CD4-positive, alpha-beta T cell treated with Interleukin-15 for 1 hour (primary cell): ENCODE measurements around the gene WASF3.
"Not testable (repeated sequence)": the region's sequence is repeated elsewhere in the genome, so short reads cannot be mapped to it uniquely, and the experiment has no call there.

Source experiments
- DNase-seq: peaks from one replicate; pipeline ENCODE4 v3.0.0-alpha.2; 2020

WASF3 gene

DNA sequence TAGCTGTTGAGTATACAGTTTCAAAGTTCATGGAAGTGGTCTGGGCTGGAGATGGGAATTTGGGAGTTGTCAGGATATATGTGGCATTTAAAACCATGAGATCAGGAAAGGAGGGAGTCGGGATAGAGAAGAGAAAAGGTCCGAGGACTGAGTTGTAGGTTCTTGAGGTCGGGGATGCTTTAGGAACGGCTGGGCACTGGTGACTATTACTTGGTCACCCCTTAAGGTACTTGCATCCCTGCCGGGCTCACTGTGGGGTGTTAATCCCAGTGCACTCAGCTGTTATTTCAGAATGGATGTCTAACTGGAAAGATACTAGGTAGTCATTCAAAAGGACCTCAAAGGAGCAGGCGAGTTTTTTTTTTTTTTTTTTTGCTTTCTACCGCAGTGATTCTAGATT, 34.2 kb downstream of the WASF3 start:
- no peak for DNase-seq

DNA sequence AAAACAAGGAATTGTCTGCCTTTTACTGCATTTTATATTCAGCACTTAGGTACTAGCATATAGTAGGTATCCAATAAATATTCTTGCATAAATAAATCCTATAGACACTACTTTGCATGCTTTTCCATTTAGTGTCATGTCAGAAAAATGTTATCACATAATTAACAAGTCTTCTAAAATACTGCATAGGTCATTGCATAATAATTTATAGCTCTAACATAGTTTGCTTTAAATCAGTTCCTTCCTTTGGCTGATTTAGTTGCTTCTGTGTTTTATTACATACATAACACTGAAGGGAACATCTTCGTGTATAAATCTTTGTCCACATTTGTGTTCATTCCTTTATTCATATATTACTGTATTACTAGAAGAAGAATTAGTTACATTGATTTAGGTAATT, 36.2 kb downstream of the WASF3 start:
- DNase-seq, result no peak

DNA sequence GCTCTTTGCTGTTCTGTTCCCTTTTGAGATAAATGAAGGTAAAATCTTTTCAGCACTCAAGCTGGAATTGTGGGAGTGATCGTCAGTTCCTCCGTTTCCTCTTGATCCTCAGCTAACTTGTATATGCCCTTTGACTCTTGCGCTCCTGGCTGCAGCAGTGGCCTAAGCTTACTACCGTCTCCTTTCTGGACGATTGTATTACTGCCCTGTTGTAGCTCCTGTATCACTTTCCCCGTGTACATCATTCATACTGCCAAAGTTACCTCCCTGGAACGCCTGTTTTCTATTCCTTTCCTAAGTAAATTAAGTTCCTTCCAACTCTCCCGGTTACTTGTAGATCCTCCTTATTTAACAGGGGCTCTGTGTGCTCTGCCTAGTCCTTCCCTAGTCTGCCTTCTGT, 36.9 kb downstream of the WASF3 start:
- DNase-seq, result no peak

DNA sequence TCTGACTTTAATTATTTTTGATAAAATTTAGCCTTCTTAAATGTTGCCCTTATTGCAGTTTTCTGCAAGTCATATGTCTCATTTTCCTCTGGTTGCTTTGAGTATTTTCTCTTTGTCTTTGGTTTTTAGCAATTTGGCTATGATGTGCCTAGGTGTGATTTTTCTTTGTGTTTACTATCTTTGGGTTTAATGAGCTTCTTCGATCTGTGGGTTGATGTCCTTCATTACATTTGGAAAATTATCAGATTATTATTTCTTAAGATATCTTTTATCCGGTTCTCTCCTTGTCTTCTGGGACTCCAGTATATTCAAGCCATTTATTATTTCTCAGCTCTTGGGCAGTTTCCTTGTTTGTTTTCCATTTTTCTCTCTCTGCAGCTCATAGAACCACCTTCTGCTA, 39.0 kb downstream of the WASF3 start:
- no peak for DNase-seq

DNA sequence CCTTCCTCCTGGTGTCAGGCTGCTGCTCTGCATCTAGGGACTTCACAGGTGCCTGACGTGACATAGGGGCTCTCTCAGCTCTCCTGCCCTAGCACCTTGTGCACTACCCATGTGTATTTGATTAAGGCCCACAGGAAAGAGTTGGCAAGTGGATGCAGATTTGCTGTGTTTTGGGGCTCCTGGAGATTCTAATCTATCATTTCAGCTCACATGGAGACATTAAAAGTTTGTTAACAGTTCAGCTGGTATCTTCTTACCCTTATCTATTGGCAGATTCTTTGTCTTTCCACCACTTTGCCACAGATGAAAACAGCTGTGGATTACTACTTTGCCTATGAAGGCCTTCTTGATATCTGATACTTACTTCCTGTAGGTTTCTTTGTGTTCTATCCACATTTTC, 41.9 kb downstream of the WASF3 start:
- DNase-seq, result no peak

DNA sequence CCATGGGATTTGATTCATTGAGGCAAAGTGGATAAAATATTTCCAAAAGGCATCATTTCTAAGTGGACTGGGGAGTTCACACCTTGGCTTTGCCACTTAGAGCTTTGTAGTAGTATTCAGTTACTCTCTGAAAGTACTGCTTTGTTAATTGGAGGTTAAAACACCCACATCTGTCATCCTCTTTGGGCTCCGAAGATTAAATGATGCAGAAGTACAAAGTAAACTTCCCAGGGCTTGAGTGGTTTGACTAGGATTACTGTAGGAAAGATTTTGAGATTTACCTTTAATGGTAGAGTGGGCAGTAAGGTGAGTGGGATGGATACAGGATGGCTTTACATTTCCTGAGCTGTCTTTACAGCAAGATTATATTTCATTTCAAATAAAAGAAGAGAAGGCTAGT, 42.4 kb downstream of the WASF3 start:
- no peak for DNase-seq

DNA sequence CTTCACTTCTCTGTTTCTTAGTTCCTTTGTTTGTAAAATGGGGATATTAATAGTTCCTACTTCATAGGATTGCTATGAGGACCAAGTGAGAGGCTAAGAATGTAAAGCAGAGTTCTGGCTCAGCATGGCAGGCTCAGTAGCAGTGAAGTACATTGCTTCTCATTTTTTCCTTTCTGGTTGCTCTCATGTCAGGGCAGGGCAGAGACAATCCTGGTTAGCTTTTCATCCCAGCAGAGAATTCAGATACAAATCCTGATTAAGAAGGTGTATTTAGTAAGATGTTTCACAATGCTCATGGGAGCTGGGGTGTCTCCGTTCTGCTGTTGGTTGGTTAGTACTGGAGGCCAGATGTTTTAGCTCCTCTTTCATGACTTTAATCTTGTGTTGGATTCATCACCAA, 42.9 kb downstream of the WASF3 start:
- DNase-seq, result no peak

DNA sequence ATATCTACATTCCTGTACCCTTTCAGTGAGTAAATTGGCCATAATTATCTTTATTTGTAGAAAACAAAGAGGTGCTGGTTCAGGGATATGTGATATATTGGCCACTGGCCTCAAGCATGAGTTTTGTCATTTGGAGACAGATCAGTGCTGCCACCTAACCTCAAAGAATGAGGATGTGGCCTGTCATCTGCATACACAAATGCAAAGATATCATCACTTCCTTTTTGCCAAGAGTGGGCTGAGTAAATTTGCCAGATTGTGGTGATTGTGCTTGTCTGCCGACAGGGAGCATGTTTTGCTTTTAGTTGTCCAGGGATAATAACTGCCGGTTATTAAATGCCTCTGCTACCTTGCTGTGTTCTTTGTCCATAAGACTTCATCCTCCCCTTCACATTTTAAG, 44.2 kb downstream of the WASF3 start:
- no peak for DNase-seq

DNA sequence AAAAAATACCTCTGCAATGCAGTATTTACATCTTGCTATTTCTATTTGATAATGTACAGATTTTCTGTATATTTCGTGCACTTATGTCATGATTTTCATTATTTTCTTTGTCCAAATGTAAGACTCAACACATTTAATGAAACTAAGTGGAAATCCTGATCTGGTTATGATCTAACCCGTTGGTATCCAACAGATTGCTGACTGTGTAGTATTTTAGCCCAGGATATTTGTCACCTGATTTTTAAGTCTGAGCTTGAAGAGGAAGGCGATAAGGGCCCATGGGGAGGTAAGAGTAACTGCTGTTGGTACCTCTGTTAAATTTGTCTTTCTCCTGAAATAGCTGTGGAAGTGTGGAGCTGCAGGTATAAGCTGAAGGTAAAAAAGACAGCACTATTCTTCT, 45.3 kb downstream of the WASF3 start:
- no peak for DNase-seq

DNA sequence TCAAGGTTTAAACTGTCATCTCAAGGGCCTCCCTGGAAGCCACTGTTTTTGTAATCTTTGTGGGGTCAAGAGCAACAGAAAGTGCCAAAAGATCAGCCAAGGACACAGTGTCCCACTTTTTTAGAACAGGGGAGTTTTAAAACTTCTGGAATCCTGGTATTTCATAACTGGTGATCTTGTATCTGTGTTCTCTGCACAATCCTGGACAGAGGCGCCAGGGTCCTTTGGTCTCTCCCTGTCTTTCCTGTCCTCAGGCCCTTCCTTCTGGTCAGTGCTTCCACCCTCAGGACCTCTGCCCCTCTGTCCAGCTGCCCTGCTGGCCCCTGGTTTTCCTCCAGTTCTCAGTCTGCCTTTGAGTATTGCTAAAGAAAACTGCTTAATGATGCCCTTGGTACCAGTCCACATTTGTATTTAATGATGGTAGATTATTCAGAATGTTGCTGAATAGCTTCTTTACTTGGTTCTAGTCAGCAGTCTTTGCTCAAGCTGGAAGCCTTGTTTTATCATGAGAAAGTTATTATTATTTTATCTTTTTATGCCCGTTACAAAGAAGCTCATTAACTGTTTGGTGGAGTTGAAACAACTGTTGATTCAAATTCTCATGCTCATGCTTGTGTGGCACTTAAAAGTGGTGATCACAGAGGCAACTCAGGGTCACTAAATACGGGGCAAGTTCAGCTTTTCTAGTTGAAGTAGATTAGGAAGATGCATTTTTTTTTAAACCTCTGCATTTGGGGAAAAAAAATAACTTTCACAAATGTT, 47.5 kb downstream of the WASF3 start:
- no peak for DNase-seq

DNA sequence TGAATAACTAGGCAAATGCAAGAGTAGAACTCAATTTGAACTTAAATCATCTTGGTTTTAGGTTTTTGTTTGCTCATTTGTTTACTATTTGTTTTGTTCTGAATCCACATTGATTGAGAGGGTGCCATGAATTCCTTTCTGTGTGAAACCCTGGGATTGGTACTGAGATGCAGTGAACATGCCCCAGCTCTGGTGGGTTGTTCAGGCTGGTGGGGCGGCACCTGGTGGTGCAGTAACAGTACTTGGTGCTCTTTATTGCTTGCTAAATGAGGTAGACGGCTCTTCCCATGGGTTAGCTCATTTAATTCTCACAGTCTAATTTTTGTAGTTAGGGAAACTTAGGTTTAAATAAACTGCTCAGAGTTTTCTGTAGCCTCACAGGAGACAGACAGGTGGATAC, 48.4 kb downstream of the WASF3 start:
- no peak for DNase-seq

DNA sequence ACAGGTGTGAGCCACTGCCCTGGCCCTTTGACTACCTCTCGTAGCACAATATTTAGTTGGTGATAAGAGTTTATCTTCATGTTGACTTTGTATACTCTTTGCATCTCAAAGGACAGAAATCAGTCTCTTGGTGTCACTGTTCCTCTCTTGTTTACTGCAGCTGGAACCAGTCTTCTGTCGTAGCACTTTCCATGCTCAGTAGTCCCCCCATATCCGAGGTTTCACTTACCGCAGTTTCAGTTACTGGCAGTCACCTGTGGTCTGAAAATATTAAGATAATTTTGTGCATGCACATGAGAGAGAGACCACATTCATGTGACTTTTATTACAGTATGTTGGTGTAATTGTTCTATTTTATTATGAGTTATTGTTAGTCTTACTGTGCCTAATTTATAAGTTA, 49.1 kb downstream of the WASF3 start:
- no peak for DNase-seq

DNA sequence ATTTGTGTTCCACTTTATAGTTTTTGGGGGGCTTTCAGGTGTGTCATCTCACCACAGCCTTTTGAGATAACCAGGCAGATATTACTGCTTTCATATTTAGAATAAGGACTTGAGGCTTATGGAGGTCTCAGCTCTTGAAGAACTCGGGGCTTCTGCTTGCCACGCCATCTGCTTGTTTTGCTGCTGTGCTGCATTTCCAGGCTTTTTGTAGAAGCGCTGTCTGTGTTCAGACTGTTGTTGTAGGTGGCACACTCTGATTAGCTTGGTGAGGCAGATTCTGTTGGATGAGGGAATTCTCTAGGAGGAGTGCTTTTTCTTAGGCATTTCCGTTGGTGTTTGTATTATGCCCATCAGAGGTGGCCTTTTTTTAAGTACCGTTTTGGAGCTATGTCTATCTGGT, 57.2 kb downstream of the WASF3 start:
- DNase-seq, result no peak

DNA sequence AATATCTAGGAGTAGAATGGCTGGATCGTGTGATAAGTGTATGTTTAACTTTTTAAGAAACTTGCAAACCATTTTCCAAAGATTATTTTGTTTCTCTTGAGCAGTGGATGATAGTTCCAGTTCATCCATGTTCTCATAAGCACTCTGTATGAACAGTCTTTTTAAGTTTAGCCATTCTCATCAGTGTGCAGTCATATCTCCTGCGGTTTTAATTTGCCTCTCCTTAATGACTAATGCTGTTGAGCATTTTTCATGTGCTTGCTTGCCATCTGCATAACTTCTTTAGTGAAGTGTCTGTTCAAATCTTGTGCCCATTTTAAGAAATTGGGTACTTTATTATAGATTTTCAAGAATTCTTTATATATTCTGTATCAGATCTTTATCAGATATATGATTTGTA, 58.6 kb downstream of the WASF3 start:
- DNase-seq, result no peak

DNA sequence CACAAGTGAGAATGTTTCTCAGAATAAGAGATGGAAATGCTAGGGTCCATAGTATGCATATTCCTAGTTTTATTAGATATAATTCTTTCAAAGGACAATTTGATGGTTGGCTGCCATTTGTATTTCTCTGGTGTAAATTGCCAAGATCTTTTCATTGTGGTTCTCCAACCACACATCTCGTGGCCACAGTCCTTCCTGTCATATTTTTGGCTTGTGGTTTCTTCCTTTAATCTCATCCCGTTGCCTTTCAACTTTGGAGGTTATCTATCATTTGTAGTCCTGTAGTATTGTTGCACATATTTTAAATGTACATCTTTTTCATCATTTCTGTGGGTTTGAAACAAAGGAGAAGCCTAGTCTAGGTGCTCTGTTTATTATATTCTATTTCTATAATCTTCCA, 61.2 kb downstream of the WASF3 start:
- no peak for DNase-seq

DNA sequence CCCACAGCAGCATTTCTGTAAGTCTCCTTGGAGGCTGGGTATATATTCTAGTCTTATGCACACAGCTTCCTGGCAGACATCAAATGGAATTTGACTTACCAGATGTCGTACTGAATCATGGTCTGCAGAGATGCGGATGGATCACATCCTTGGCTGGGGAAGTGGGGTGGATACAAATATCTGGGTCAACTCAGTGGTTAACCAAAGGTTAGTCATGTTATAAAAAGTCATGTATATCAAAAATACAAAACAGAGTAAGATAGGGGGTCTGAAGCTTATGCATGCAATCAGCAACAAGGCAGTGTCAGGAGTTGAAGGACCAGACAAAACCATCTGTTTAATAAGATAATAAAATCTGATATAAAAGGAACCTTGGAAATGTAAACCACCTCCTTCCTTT, 61.9 kb downstream of the WASF3 start:
- no peak for DNase-seq

DNA sequence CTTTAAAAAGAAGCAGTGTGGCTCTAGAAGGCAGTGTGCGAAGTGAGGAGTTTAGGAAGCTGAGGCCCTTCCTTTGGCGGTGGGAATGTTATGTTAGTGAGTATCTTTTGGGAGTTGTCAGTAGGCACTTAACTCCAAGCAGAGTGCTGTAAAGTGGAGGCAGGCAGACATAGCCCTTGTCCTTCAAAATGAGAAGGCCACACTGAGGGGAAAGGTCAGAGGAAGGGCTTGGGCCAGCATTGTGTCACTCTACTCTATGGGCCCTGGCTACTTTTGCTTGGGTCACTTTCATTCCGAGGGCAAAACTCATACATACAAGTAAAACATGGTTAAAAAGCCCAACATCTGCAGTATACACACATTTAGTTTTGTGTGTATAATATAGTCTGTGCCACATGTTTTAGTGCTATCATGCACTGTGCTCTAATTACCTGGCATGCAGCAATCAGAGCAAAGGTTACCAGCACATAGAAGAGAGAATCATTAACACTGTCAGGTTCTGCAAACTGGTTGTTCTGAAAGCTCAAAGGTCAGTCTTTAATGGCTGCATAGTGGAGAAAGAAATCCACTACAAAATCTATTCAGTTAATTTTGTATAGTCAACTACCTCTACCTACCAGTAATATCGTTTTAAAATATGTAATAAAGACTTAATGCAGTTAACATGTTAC, 64.4 kb downstream of the WASF3 start:
- no peak for DNase-seq

DNA sequence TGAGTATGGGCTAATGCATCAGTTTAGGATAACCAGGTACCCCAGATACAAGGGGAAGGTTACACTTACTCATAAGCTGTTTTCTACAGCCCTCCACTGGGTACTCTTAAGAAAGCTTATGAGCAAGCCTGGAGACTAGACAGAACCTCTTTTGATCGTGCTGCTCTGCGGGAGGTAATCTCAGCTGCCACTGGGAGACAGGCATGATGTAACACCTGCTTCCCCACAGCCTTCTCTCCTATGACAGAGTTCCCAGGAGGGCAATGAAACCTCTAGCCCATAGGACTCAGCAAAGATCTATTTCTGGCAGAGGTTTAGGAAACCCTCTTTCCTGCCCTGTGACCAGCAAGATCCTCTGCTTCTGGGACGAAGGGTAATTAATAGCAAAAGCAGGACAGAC, 65.6 kb downstream of the WASF3 start:
- no peak for DNase-seq

DNA sequence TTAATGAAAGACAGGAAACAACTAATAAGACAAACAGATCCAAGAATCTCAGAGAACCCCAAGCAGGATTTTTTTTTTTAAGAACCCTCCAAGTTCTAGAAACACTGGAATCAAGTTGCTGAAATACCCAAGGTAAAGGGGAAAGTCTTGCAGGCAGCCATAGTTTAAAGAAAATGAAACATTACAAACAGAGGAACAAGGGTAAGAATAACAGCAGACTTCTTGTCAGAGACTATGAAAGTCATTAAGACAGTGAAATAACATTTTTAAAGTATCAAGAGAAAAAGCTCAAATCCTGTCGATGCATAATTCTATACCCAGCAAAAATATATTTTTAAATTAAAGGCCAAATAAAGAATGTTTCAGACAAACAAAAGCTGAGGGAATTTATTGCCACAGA, 67.1 kb downstream of the WASF3 start:
- no peak for DNase-seq

DNA sequence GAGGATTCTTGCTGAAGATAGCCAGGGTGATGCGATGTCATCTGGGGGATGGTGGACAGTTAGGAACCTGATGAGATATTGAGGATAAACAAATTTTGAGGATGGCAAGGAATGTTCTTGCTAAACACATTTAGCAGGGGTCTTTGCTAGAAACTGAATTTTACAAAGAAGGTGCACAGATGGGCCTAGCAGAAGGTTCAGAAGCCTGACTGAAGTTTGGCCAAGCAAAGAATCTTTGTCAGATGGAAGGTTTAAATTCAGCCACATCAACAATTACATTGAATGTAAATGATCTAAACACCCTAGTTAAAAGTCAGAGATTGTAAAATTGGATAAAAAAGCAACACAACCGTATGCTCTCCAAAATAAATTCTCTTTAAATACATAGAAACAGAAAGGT, 68.8 kb downstream of the WASF3 start:
- DNase-seq, result no peak

DNA sequence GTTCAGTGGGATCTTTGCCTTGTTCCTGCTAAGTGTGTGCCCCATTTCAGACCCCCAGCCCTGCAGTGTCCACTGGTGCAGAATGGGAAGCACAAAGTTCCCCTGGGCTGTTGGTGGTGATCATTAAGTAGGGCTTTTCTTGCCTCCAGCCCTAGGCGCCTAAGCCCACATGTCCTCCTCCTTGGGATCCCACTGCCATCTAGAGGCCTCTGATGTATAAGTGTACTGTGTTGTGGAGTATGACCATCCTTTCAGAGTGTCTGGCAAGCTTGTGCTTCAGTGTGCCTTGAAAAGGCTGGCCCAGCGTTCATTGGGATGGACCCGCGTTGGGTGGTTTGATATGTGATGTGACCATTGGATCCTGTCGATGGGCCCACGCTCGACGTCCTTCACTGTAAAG, 71.2 kb downstream of the WASF3 start:
- DNase-seq, result no peak

DNA sequence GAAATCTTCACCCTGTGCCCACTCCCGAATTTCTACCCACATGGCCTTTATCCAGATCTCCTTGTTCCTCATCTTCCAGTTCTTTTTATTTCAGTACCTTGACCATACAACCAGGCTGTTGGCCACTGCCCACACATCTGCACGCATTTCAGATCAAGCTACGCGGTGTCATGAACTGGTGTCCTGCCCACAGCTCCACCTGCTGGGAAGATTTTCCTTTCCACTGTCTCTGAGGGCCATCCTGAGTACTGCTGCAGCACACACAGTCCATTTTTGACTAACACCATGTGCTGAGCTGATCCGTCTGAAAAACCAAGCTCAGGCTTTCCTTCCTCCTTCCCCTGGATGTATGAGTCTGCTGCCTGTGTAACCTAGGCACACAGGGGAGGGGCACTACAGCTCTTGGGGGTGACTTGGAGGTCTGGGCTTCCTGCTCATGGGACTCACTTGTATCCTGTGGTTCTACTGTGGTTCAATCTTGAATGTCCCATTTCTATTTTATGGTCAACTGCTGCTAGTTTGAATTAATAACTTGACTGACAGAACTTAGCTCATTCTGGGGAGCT, 71.9 kb downstream of the WASF3 start:
- DNase-seq, result no peak

DNA sequence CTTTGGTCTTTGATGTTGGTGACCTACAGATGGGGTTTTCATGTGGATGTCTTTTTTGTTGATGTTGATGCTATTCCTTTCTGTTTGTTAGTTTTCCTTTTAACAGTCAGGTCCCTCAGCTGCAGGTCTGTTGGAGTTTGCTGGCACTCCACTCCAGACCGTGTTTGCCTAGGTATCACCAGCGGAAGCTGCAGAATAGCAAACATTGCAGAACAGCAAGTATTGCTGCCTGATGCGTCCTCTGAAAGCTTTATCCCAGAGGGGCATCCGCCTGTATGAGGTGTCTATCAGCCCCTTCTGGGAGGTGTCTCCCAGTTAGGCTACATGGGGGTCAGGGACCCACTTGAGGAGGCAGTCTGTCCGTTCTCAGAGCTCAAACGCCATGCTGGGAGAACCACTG, 78.2 kb downstream of the WASF3 start:
- not testable (repeated sequence) for DNase-seq

DNA sequence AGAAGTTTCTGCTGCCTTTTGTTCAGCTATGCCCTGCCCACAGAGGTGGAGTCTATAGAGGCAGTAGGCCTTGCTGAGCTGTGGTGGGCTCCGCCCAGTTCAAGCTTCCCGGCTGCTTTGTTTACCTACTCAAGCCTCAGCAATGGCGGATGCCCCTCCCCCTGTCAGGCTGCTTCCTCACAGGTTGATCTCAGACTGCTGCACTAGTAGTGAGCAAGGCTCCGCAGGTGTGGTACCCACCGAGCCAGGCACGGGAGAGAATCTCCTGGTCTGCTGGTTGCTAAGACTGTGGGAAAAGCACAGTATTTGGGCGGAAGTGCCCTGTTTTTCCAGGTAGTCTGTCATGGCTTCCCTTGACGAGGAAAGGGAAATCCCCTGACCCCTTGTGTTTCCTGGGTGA, 78.6 kb downstream of the WASF3 start:
- DNase-seq, result not testable (repeated sequence)

DNA sequence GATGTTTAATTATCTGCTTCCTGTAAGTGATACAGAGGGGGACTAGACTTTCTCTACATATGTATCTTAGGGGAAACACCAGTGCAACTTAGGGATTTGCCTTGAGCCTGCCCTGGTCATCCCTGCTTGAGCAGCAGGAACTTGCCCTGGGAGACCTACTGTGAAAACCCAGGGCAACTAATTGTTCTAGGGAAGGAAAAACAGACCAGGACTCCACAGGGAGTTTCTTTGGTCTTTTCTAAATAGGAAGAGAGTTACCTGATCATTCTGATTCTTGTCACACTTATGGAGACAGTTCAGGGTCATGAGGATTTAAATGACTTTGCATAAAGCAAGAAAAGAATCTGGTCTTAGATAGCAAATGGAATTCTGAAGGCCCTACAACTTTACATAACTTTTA, 89.1 kb downstream of the WASF3 start:
- no peak for DNase-seq
